Gastroesophageal sphincter (tissue), 3 donors: ENCODE results near the gene CCDC60.

Experiments
- POLR2AphosphoS5 ChIP-seq: sonication (generic); formaldehyde crosslinking; IDR thresholded peaks from one replicate; pipeline ENCODE4 v1.6.1; 2017; ENCODE audit warnings: antibody characterized with exemption
- TF ChIP-seq, protein P1 (sequence below), 4 experiments: fragments of 200-600 bp in 2 of 4; fragments of 450-650 bp in 2 of 4; sonication (generic) in 1 of 4; IDR thresholded peaks; one replicate each; pipeline ENCODE4 v1.5.1; 2017 to 2019; ENCODE audit warnings: antibody characterized with exemption in 4 of 4, mild to moderate bottlenecking in 2 of 4, moderate library complexity in 2 of 4

DNA sequence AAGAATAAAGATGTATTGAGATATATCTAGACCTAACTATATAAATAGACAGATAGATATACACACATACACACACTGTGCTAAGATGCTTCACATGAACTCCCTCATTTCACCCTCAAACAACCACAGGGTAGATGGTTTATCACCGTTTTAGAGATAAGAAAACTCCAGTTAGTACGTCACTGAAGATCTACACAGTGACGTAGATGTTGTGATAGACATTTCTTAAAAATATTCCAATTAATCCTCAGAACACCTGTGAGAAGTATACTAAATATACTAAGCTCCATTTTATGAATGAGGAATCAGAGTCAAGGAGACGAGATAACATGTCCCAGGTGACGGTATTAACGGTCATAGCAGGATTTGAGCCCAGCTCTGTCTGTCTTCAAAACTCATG lies 31.5 kb downstream of the CCDC60 start:
- no peak for TF ChIP-seq POLR2AphosphoS5
- TF ChIP-seq, protein P1, sequence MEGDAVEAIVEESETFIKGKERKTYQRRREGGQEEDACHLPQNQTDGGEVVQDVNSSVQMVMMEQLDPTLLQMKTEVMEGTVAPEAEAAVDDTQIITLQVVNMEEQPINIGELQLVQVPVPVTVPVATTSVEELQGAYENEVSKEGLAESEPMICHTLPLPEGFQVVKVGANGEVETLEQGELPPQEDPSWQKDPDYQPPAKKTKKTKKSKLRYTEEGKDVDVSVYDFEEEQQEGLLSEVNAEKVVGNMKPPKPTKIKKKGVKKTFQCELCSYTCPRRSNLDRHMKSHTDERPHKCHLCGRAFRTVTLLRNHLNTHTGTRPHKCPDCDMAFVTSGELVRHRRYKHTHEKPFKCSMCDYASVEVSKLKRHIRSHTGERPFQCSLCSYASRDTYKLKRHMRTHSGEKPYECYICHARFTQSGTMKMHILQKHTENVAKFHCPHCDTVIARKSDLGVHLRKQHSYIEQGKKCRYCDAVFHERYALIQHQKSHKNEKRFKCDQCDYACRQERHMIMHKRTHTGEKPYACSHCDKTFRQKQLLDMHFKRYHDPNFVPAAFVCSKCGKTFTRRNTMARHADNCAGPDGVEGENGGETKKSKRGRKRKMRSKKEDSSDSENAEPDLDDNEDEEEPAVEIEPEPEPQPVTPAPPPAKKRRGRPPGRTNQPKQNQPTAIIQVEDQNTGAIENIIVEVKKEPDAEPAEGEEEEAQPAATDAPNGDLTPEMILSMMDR (IDR thresholded peaks at IDR 0.05) = no peak
